ENCODE measurements around the gene MED15.
A peak's percentile ranks its signal among the peaks of the same experiment; 100 is the strongest.
"Not testable (repeated sequence)": the region's sequence is repeated elsewhere in the genome, so short reads cannot be mapped to it uniquely, and the experiment has no call there.

Gene MED15

GRCh38 chr22:20483143-20483506, 24.3 kb upstream of the MED15 start:
- DNase-seq (ENCODE audit: low spot score) = not testable (repeated sequence)

GRCh38 chr22:20483771-20484170, 23.6 kb upstream of the MED15 start:
- DNase-seq (ENCODE audit: low spot score) = no peak

GRCh38 chr22:20484948-20485683, 22.3 kb upstream of the MED15 start:
- DNase-seq (ENCODE audit: low spot score) = no peak

GRCh38 chr22:20486229-20486628, 21.2 kb upstream of the MED15 start:
- no peak for DNase-seq (ENCODE audit: low spot score)

- no peak for DNase-seq (ENCODE audit: low spot score)
These were observed 19.7 kb upstream of the MED15 start for GRCh38 chr22:20487715-20488114.

- DNase-seq (ENCODE audit: low spot score) = no peak
These were observed 18.5 kb upstream of the MED15 start for GRCh38 chr22:20488946-20489345.

- DNase-seq (ENCODE audit: low spot score) = no peak
These were observed 17.0 kb upstream of the MED15 start for GRCh38 chr22:20490183-20490940.

- DNase-seq (ENCODE audit: low spot score) = no peak
These were observed 16.5 kb upstream of the MED15 start for GRCh38 chr22:20490941-20491307.

- DNase-seq (ENCODE audit: low spot score) = no peak
These were observed 16.1 kb upstream of the MED15 start for GRCh38 chr22:20491346-20491745.

- DNase-seq (ENCODE audit: low spot score) = no peak
These were observed 12.2 kb upstream of the MED15 start, which contains the start of gene KLHL22 for GRCh38 chr22:20494978-20495860. Gene KLHL22, minus strand, starts transcription at chr22:20495795. Its CDS starts 6,584 bp downstream, at chr22:20489211.

GRCh38 chr22:20495861-20496681, 11.3 kb upstream of the MED15 start:
- DNase-seq (ENCODE audit: low spot score) = peak; percentile 94

GRCh38 chr22:20497426-20497825, 10.0 kb upstream of the MED15 start:
- DNase-seq (ENCODE audit: low spot score) = no peak

GRCh38 chr22:20498913-20499312, 8.5 kb upstream of the MED15 start:
- DNase-seq (ENCODE audit: low spot score) = no peak

- DNase-seq (ENCODE audit: low spot score) = no peak
These were observed 7.6 kb upstream of the MED15 start for GRCh38 chr22:20499769-20500168.

- no peak for DNase-seq (ENCODE audit: low spot score)
These were observed 3.6 kb upstream of the MED15 start for GRCh38 chr22:20503816-20504215.

GRCh38 chr22:20504293-20504922, 3.0 kb upstream of the MED15 start:
- DNase-seq (ENCODE audit: low spot score) = not testable (repeated sequence)

- no peak for DNase-seq (ENCODE audit: low spot score)
These were observed 712 bp upstream of the MED15 start for GRCh38 chr22:20506543-20507252.

GRCh38 chr22:20508067-20508755, 801 bp downstream of the MED15 start:
- DNase-seq (ENCODE audit: low spot score) = peak; percentile 58

- DNase-seq (ENCODE audit: low spot score) = no peak
These were observed 1.4 kb downstream of the MED15 start for GRCh38 chr22:20508815-20509271.
